HL-60 (cell line): ENCODE measurements around the gene GPR141.

Experiments
- CTCF ChIP-seq: IDR thresholded peaks from one replicate; pipeline ENCODE4 v1.5.1; 2011; ENCODE audit warnings: low read length, control low read depth, inconsistent platforms; ENCODE audit not compliant: insufficient read depth
- GABPA ChIP-seq: IDR thresholded peaks from 2 replicates; pipeline ENCODE4 v1.6.1; 2012; ENCODE audit warnings: low read depth
- POLR2AphosphoS5 ChIP-seq: IDR thresholded peaks from 2 replicates; pipeline ENCODE4 v1.6.1; 2012; ENCODE audit warnings: low read depth
- SPI1 ChIP-seq: IDR thresholded peaks from 2 replicates; pipeline ENCODE4 v1.6.1; 2012; ENCODE audit warnings: low read depth, mild to moderate bottlenecking, borderline replicate concordance

GRCh38 chr7:37706804-37707203 lies 23.2 kb downstream of the GPR141 start:
- peak; percentile 73; the same call in 1 of the 2 replicates for TF ChIP-seq SPI1
- TF ChIP-seq CTCF = no peak
- TF ChIP-seq POLR2AphosphoS5 = no peak
- no peak for TF ChIP-seq GABPA
